Erythroblast (primary cell): ENCODE data around the gene SLC41A2.

Experiments used
- DNase-seq, 2 experiments: peaks; one replicate each; lab custom pipeline; 2025; lab: John Stamatoyannopoulos, UW
- GATA1 ChIP-seq: IDR thresholded peaks from 2 replicates; pipeline ENCODE4 v1.6.1; 2011; ENCODE audit warnings: low read depth, mild to moderate bottlenecking, control low read depth, low read length, moderate library complexity
- POLR2A ChIP-seq: IDR thresholded peaks from 2 replicates; pipeline ENCODE4 v1.6.1; 2011; ENCODE audit warnings: mild to moderate bottlenecking, low read length

The SLC41A2 gene

GRCh38 chr12:104975587-104976343 is 17.7 kb upstream of the SLC41A2 start:
- no peak for DNase-seq
- TF ChIP-seq POLR2A, result no peak

GRCh38 chr12:104974626-104975290 is 16.7 kb upstream of the SLC41A2 start:
- no peak for TF ChIP-seq POLR2A
- no peak for TF ChIP-seq GATA1
- DNase-seq, result no peak

- TF ChIP-seq GATA1, result no peak
- no peak for TF ChIP-seq POLR2A
- DNase-seq, result no peak
Observed at GRCh38 chr12:104973250-104973649, 15.2 kb upstream of the SLC41A2 start.

DNA sequence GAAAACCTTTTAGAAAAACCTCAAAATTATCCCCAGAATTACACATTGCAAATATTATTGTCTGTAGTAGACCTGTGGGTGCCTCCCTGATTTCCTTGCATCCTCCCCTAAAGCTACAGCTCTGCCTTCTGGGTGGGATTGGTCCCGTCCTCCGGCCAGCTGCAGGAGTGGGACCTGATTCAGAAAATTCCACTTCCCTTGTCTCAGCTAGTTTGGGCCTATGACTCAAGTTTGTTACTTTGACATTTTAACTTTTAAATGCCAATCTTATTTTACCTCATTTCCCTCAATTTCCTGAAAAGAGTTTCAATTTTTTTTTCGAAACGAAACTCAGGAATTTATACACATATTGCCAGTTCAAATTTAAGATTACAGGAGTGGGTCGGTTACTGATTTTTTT is 13.2 kb upstream of the SLC41A2 start:
- no peak for DNase-seq
- TF ChIP-seq GATA1 (no peak), POLR2A (no peak)

DNA sequence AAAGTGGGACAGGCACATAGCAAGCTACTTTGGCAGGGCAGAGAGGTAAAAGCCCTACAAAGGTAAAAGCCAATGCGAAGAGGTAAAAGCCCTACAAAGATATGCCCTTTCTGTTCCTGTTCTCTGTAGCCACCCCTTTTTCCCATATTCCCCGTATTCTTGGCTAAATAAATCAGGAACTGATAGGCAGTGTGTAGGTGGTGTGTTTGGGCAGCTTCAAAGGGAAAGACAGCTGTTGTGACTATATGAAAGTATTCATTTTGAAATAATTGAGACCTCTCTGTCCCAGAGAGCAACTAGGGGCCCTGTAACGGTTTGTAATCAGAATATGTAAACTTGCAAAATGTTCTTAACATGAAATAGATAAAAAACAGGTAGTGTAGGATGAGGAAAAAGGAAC is 11.3 kb upstream of the SLC41A2 start:
- no peak for DNase-seq
- no peak for TF ChIP-seq GATA1
- no peak for TF ChIP-seq POLR2A

DNA sequence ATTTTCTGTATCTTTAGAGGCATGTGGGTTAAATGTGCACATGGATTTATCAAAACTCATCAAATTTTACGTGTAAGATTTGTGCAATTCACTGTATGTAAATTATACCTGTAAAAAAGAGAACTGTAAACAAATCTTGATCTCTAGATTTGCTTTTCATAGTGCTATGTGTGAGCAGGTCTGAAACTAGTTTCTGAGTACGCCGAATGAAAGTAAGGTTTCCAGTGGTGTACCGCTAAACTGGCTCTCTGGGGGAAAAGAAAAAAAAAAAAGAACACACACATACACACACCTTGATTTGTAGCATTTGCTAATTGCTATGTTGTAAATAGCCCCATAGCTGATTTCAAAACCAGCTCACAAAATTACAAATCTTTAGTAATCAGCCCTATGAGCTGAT is 8.6 kb upstream of the SLC41A2 start:
- DNase-seq, result no peak
- no peak for TF ChIP-seq GATA1
- no peak for TF ChIP-seq POLR2A

DNA sequence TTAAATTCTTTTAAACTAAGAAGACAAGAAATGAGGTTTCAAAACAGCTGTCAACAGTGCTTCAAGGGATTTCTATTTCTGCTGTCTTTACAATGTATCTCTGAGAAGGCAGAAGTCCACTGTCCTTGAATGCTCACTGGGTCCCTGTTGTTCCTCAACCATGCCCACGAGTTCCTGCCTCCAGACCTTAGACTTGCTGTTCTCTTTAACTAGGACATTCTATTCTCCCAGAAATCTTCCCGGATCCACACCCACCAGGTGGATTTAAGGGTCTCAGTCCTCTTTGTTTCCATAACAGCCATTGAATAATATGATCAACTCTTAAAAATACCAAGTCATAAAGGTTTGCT is 6.7 kb upstream of the SLC41A2 start:
- no peak for DNase-seq
- TF ChIP-seq GATA1 (no peak), POLR2A (no peak)

GRCh38 chr12:104964167-104964855 is 6.2 kb upstream of the SLC41A2 start:
- no peak for TF ChIP-seq POLR2A
- TF ChIP-seq GATA1, result no peak
- no peak for DNase-seq

DNA sequence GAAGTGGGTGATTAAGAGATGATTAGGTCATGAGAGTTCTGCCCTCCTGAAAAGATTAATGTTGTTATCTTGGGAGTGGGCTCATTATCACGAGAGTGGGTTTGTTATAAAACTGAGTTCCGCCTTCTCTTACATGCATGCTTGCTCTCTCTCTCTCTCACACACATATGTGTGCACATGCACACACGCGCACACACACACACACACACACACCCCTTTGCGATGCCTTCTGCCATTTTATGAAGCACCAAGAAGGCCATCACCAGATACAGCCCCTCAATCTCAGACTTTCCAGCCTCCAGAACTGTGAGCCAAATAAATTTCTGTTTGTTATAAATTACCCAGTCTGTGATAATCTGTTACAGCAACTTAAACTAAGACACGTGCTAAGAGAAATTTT is 5.7 kb upstream of the SLC41A2 start:
- TF ChIP-seq POLR2A, result no peak
- DNase-seq, result no peak

GRCh38 chr12:104960464-104960863 is 2.4 kb upstream of the SLC41A2 start:
- TF ChIP-seq POLR2A, result no peak
- TF ChIP-seq GATA1, result no peak
- DNase-seq, result no peak

- DNase-seq, result peak; percentile 31 to 60
- no peak for TF ChIP-seq GATA1
- no peak for TF ChIP-seq POLR2A
Observed at GRCh38 chr12:104959335-104959841, 1.3 kb upstream of the SLC41A2 start.

GRCh38 chr12:104958805-104959334 is 780 bp upstream of the SLC41A2 start:
- no peak for DNase-seq
- no peak for TF ChIP-seq POLR2A
- TF ChIP-seq GATA1, result no peak

DNA sequence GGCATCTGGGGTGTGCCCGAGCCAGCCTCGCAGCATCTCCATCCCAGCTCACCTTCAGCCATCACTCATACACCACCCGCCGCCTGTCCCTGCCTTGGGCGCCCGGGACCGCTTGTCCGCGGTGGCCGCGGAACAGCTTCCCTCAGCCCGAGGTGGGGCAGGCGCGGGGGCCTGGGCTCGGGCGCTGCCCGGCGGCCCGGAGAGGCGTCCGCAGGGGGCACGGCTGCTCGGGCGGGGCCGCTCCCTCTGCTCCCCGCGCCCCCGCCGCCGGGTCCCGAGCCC is 430 bp downstream of the SLC41A2 start:
- DNase-seq, result peak in 1 of 2 experiments; percentile 37
- TF ChIP-seq POLR2A (no peak), GATA1 (no peak)

GRCh38 chr12:104956870-104957718 is 996 bp downstream of the SLC41A2 start:
- no peak for TF ChIP-seq POLR2A
- TF ChIP-seq GATA1, result no peak
- DNase-seq, result no peak
